ENCODE data around the gene IKBIP. TPM values are rescaled to one million over a fixed set of nuclear protein-coding genes. Genes with fewer than 3 reads are reported as not detected.

The IKBIP gene
- total RNA-seq, 4 donors from 2014 or later: 4.2 to 14.0 (median 10.2) TPM

DNA sequence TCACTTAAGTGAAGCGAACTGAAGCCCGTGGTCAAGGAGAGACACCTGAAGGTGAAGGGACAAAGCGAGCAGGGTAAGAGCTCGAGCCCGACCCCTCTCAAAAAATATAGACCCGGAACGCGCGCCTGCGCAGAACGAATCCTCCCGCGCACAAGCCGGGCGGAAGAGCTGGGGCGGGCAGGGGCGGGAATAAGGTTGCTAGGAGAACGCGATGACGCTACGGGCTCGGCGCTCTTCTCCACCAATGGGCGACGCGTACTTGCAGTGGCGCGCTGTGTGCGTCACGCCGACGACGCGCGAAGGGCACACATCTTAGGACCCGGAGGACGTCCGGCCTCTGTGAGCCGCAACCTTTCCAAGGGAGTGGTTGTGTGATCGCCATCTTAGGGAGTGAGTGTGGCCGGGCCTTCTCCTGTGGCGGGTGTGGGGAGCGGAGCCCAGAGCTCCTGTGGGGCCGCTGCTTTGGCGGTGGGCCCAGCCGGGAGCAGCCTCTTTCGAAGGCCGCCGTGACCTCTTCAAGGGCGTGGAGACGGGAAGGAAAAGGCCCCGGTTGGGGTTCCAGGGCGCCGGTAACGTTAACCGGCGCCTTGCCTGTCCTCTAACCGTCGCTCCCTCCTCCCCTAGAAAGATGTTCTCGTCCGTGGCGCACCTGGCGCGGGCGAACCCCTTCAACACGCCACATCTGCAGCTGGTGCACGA lies 51.1 kb downstream of the IKBIP start, which contains the start of gene SLC25A3:
TSS of gene SLC25A3 (plus strand) at position 336 of the 699 bp plus-strand sequence. CDS start at position 629, 293 bp downstream.
- Histone ChIP-seq H3K36me3 (peaks cover 6 to 32% (median 15%) of the 10 kb centered on the region in 4 donors), H3K4me1 (peaks cover 28 to 39% (median 37%) of the 10 kb centered on the region in 4 donors), H3K27me3 (no peaks in the 10 kb centered on the region), H3K4me3 (peak within 1 kb of the TSS; percentile 71 to 92 (median 84)), H3K9me3 (no peaks in the 10 kb centered on the region), H3K27ac (replicated peaks in 1 of 4) (peak within 1 kb of the TSS; percentile 94 to 99 (median 96))
- peak; percentile 99 for DNase-seq (ENCODE audit: extremely low spot score)
- TF ChIP-seq POLR2AphosphoS5 (IDR thresholded peaks at IDR 0.05) (peak; percentile 100), POLR2A (IDR thresholded peaks at IDR 0.05; ENCODE audit: low read depth) (peak; percentile 90), EP300 (IDR thresholded peaks at IDR 0.05) (no peak)
- TF ChIP-seq, protein P1, sequence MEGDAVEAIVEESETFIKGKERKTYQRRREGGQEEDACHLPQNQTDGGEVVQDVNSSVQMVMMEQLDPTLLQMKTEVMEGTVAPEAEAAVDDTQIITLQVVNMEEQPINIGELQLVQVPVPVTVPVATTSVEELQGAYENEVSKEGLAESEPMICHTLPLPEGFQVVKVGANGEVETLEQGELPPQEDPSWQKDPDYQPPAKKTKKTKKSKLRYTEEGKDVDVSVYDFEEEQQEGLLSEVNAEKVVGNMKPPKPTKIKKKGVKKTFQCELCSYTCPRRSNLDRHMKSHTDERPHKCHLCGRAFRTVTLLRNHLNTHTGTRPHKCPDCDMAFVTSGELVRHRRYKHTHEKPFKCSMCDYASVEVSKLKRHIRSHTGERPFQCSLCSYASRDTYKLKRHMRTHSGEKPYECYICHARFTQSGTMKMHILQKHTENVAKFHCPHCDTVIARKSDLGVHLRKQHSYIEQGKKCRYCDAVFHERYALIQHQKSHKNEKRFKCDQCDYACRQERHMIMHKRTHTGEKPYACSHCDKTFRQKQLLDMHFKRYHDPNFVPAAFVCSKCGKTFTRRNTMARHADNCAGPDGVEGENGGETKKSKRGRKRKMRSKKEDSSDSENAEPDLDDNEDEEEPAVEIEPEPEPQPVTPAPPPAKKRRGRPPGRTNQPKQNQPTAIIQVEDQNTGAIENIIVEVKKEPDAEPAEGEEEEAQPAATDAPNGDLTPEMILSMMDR (IDR thresholded peaks at IDR 0.05): no peak
- WGBS: 0% methylated on average over 10 of the region's 67 CpGs
- intact Hi-C loops (cut with DNase I): loop anchor here (2.0 kb wide), 1 partner anchor 51 kb away; the partner anchor contains the start of genes APAF1 and IKBIP

DNA sequence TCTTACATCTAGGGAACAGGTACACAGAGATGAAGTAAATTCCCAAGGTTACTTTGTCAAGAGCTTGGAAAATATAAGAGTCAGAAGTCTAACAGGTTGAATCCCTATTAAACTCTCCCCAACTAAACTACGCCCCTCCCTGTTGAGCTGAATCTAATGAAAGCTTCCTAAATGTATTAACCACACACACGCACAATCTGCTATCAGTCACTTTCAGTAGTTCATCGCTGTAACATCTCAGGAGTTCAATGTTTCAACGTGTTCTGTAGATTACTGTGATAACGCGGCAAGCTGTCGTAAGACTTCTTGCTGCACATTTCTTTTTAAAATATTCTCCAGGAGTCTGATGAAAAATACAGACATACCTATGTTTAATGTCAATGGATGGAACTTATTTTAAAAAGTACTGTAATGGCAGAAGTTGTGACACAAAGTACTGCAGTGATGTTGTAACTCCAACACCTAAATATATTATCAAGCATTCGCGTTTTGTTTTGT lies 51.7 kb downstream of the IKBIP start:
- no peaks in the 10 kb centered on the region for H3K9me3 ChIP-seq
- intact Hi-C loops (cut with DNase I): loop anchor here (2.0 kb wide), 1 partner anchor 52 kb away; the partner anchor contains the start of genes APAF1 and IKBIP
- H3K4me3 ChIP-seq: peak overlapping the region; percentile 71 to 92 (median 84)
- DNase-seq (ENCODE audit: extremely low spot score): no peak
- peaks cover under 1 to 26% (median 8%) of the 10 kb centered on the region in 4 donors for H3K36me3 ChIP-seq
- H3K27me3 ChIP-seq: no peaks in the 10 kb centered on the region
- WGBS: 42% methylated on average over 9 of the region's 9 CpGs
- peaks cover 28 to 36% (median 34%) of the 10 kb centered on the region in 4 donors for H3K4me1 ChIP-seq
- H3K27ac ChIP-seq (replicated peaks in 1 of 4): peak overlapping the region; percentile 94 to 99 (median 96)
- TF ChIP-seq EP300 (IDR thresholded peaks at IDR 0.05) (no peak), POLR2AphosphoS5 (IDR thresholded peaks at IDR 0.05) (no peak), POLR2A (IDR thresholded peaks at IDR 0.05; ENCODE audit: low read depth) (no peak)
- TF ChIP-seq, protein P1 (IDR thresholded peaks at IDR 0.05): no peak

DNA sequence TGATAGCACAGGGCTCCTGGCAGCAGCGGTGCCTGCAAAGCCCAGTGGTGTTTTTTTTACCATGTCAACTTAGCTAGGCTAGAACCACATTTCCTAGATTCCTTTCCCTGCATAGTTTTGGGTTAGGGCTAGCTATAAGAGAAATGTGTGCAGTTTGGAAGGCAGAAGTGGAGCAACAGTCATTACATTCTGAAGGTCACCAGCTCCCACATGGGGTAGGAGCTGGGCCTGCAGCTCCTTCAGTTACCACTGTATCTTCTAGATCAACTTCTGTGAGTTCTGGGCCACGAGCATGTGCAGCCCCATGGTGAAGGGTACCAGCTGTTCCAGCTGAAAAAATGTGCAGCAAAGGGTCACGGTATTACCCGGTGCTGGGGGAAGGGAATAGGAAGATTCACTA lies 53.4 kb downstream of the IKBIP start:
- Histone ChIP-seq H3K27me3 (no peaks in the 10 kb centered on the region), H3K4me3 (no peak overlapping the region), H3K36me3 (peaks cover 0 to 9% (median 2%) of the 10 kb centered on the region in 4 donors), H3K27ac (replicated peaks in 1 of 4) (no peak overlapping the region), H3K4me1 (peaks cover 16 to 20% (median 17%) of the 10 kb centered on the region in 4 donors), H3K9me3 (no peaks in the 10 kb centered on the region)
- TF ChIP-seq EP300 (IDR thresholded peaks at IDR 0.05) (no peak), POLR2A (IDR thresholded peaks at IDR 0.05; ENCODE audit: low read depth) (no peak), POLR2AphosphoS5 (IDR thresholded peaks at IDR 0.05) (no peak)
- TF ChIP-seq, protein P1 (IDR thresholded peaks at IDR 0.05): no peak
- intact Hi-C loops (cut with DNase I): no loop called here
- WGBS: 58% methylated on average over 4 of the region's 4 CpGs
- DNase-seq (ENCODE audit: extremely low spot score): no peak

DNA sequence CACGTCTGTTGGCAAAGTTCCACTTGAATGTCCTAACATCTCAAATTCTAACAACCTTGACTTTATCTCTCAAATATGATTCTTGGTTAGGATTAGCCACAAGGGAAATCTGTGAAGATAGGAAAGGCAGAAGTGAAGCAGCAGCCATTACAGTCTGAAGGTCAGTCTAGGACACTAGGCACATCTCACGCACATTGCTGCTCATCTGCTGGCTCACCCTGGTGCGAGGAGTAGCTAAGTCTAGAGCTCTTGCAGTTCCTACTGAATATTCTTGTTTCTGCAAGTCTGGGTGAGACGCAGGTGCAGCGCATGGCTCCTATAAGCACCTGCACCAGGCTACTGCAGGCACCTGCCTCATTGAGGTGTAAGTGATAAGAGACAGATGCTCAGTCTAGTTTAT lies 57.5 kb downstream of the IKBIP start:
- Histone ChIP-seq H3K27me3 (no peaks in the 10 kb centered on the region), H3K27ac (replicated peaks in 1 of 4) (no peak overlapping the region), H3K9me3 (no peaks in the 10 kb centered on the region), H3K36me3 (no peaks in the 10 kb centered on the region), H3K4me3 (no peak overlapping the region), H3K4me1 (no peaks in the 10 kb centered on the region)
- no peak for DNase-seq (ENCODE audit: extremely low spot score)
- 80% methylated on average over 5 of the region's 5 CpGs for WGBS
- intact Hi-C loops (cut with DNase I): no loop called here
- TF ChIP-seq POLR2AphosphoS5 (IDR thresholded peaks at IDR 0.05): no peak
- TF ChIP-seq, protein P1 (IDR thresholded peaks at IDR 0.05): no peak
- TF ChIP-seq EP300 (IDR thresholded peaks at IDR 0.05): no peak
- no peak for TF ChIP-seq POLR2A (IDR thresholded peaks at IDR 0.05; ENCODE audit: low read depth)
